AG04450 (cell line): Measurements from ENCODE around the gene GALNT5. TPM values are rescaled to one million over a fixed set of nuclear protein-coding genes. Genes with fewer than 3 reads are reported as not detected.
"Not testable (repeated sequence)": the region's sequence is repeated elsewhere in the genome, so short reads cannot be mapped to it uniquely, and the experiment has no call there.

Source experiments
- CTCF ChIA-PET: fragments of 300-600, 350-600 bp; formaldehyde crosslinking; extraction: SDS; loops from one replicate; lab custom pipeline; 2022; ENCODE audit warnings: antibody characterized with exemption, inconsistent platforms; lab: Charles Lee
- POLR2A ChIA-PET: fragments of 350-600 bp; formaldehyde crosslinking; extraction: SDS; loops from one replicate; lab custom pipeline; 2021; ENCODE audit warnings: antibody characterized with exemption, inconsistent platforms; lab: Yijun Ruan, JAX
- DNase-seq: peaks from one replicate; pipeline ENCODE4 v3.0.0-alpha.2; 2011; ENCODE audit warnings: low read depth, low spot score
- H3K27ac ChIP-seq: one replicate; pipeline ENCODE4 v1.5.1; 2012; ENCODE audit warnings: low read depth, low read length, control low read depth
- H3K27me3 ChIP-seq: one replicate; pipeline ENCODE4 v1.6.0; 2012; ENCODE audit warnings: low read length; ENCODE audit not compliant: control insufficient read depth, insufficient read depth
- H3K4me3 ChIP-seq: 2 replicates; pipeline ENCODE4 v1.5.1; 2011; ENCODE audit warnings: mild to moderate bottlenecking, low read depth, low read length, control low read depth
- H3K9me3 ChIP-seq: 2 replicates; pipeline ENCODE4 v1.5.1; 2012; ENCODE audit warnings: low read length; ENCODE audit not compliant: control insufficient read depth, insufficient read depth
- CTCF ChIP-seq: IDR thresholded peaks from 2 replicates; pipeline ENCODE4 v1.5.1; 2011; ENCODE audit warnings: low read depth, low read length, control low read depth, inconsistent platforms
- polyA plus RNA-seq: library from polyadenylated mRNA; depleted of rRNA; stranded (reverse); fragments of >200 nt; gene quantifications from 2 replicates; pipeline ENCODE4 v1.2.3, GENCODE V29; 2011

The GALNT5 gene
- polyA plus RNA-seq, 1 experiment, result 55.0 TPM

- H3K27ac ChIP-seq, result no peak overlapping the region
- ChIA-PET CTCF (interaction anchor here (1.0 to 1.1 kb wide), 2 partner anchors 27 to 116 kb away, joined by 4 read pairs; no protein-coding TSS in a partner anchor), POLR2A (no interaction called here)
- H3K27me3 ChIP-seq, result no peaks in the 10 kb centered on the region
- H3K9me3 ChIP-seq, result no peaks in the 10 kb centered on the region
- H3K4me3 ChIP-seq, result no peak overlapping the region
- no peak for DNase-seq
- TF ChIP-seq CTCF, result no peak
Observed at GRCh38 chr2:157220502-157220901, 37.0 kb upstream of the GALNT5 start.

DNA sequence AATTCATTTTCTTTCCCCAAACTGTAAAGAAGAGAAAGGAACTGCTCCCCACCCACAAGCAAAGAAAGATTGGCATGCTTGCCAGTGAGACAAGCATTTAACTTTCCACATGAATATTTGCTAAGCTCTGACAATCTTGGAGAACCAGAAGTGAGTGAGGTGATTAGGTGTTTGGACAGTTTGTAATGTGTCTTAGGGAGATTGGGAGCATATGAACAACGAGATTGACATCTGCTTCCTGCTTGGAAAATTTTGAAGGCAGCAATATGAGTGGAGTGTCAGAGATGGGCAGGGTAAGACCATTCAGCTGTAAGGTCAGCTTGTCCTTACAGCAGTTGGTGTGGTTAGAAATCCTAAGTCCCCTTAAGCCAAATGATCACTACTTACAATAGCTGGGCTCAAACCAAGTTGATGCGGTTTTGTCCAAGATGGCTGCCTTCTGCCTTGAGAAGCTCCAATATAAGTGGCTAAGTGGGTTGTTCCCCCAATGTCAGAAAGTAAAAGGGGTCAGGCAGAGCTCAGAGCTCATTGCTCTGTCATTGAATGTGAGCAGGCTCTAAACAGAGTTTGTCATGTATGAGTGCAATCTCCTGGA is 36.0 kb upstream of the GALNT5 start:
- DNase-seq, result no peak
- Histone ChIP-seq H3K27ac (no peak overlapping the region), H3K9me3 (no peaks in the 10 kb centered on the region), H3K27me3 (no peaks in the 10 kb centered on the region), H3K4me3 (no peak overlapping the region)
- ChIA-PET POLR2A (no interaction called here), CTCF (interaction anchor here (0.6 to 1.4 kb wide), 3 partner anchors 14 to 106 kb away, joined by 3 to 7 read pairs (median 5); no protein-coding TSS in a partner anchor)
- TF ChIP-seq CTCF, result no peak

DNA sequence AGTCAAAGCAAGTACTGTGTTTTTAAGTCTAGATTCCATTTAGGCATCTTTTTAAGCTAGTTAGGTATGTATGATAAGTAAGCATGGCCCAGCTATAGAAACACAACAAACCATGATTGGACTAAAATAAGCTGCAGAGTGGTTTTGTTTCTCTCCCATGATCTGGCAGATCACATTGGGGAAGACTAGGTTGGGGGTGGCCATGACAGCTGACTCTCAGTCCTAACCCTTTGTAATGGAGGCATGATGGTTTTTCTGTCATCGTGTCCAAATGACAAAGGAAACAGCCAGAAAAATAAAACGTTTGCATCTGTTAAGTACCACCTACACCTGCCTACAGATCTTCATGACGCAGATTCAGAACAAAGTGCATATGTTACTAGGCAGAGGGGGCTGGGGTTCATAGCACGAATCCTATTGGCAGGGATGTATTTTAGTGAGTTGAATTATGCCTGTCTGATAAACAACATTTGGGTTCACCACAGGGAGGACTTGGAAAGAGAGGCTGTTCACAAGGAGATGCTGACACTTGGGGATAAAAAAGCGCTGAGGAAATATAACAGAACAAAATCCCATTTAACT is 33.8 kb upstream of the GALNT5 start:
- TF ChIP-seq CTCF, result no peak
- CTCF ChIA-PET, result no interaction called here
- POLR2A ChIA-PET, result no interaction called here

GRCh38 chr2:157224448-157224847 is 33.1 kb upstream of the GALNT5 start:
- H3K4me3 ChIP-seq, H3K27me3 ChIP-seq, H3K9me3 ChIP-seq, CTCF ChIA-PET, DNase-seq, POLR2A ChIA-PET, H3K27ac ChIP-seq: not testable (repeated sequence)

More for the DNA sequence above, 33.8 kb upstream of the GALNT5 start:
- DNase-seq, result no peak
- Histone ChIP-seq H3K27me3 (no peaks in the 10 kb centered on the region), H3K27ac (no peak overlapping the region), H3K4me3 (no peak overlapping the region), H3K9me3 (no peaks in the 10 kb centered on the region)

DNA sequence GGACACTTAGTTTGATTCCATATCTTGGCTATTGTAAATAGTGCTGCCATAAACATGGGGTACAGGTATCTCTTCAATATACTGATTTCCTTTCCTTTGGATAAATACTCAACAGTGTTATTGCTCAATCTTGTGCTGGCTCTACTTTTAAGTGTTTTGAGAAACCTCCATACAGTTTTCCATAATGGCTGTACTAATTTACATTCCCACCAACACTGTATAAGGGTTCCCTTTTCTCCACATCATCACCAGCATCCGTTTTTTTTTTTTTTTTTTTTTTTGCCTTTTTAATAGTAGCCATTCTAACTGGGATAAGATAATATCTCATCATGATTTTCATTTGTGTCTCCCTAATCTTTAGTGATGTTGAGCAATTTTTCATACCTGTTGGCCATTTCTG is 29.9 kb upstream of the GALNT5 start:
- CTCF ChIA-PET, result no interaction called here

More for the DNA sequence above, 29.9 kb upstream of the GALNT5 start:
- no peaks in the 10 kb centered on the region for H3K27me3 ChIP-seq
- H3K4me3 ChIP-seq, result no peak overlapping the region
- H3K9me3 ChIP-seq, result no peaks in the 10 kb centered on the region
- DNase-seq, result no peak
- no peak overlapping the region for H3K27ac ChIP-seq
- POLR2A ChIA-PET, result no interaction called here
- no peak for TF ChIP-seq CTCF
